ENCODE results near the gene C1GALT1.
"Not testable (repeated sequence)": the region's sequence is repeated elsewhere in the genome, so short reads cannot be mapped to it uniquely, and the experiment has no call there.

C1GALT1 gene

DNA sequence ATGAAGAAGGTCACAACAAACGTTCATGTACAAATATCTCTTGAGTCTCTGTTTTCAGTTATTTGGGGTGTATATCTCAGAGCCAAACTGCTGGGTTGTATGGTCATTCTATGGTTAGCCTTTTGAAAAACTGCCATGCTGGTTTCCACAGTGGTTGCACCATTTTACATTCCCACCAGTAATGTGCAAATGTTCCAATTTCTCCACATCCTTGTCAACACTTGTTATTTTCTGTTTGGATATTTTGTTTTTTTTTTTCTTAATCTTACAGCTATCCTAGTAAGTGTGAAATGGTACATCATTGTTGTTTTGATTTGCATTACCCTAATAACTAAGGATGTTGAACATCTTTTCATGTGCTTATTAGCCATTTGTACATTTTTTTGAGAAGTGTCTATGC is 13.0 kb upstream of the C1GALT1 start:
- DNase-seq (ENCODE audit: low spot score): no peak

DNA sequence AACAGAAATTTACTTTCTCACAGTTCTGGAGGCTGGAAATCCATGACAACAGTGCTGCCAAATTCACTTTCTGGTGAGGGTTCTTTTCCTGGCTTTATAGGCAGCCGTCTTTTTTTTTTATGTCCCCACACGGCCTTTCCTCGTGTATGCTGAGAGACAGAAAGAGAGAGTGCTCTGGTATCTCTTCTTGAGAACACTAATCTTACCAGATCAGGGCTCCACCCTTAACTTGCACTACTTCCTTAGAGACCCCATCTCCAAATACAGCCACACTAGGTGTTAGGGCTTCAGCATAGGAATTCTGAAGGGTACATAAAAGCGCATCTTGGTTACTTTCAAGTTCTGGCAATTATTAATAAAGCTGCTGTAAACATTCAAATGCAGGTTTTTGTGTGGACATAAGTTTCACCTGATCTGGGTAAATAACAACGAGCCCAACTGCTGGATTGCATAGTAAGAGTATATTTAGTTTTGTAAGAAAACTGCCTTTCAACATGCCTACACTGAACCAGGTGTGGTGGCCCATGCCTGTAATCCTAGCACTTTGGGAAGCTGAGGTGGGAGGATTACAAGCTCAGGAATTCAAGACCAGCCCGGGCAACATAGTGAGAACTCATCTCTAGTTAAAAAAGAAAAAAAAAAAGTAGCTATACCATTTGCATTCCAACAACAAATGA is 8.2 kb upstream of the C1GALT1 start:
- no peak for DNase-seq (ENCODE audit: low spot score)

GRCh38 chr7:7175075-7175695 is 7.2 kb upstream of the C1GALT1 start:
- no peak for DNase-seq (ENCODE audit: low spot score)

- peak; percentile 74 for DNase-seq (ENCODE audit: low spot score)
These were observed 5.8 kb upstream of the C1GALT1 start for GRCh38 chr7:7176406-7177043.

DNA sequence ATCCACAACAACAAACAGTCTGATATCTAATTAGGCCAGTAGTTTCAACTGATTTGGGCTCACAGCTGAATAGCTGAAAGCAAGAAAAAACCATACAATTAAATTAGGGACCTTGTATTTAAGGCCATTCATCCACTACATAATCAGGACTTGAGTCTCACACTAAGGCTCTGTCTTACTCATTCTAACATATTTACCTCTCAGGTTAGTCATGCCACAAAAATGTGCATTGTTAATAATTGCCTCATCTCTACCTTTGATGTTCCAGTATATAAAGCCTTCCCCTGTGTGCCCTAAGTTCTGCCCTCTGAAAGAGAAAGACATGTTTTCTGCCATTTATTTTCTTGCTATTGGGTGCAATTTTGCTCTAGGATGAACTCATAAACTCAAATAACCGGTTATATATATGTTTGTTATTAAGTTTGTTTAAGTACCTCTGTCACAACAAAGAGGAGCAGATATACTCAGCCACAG is 5.3 kb upstream of the C1GALT1 start:
- peak; percentile 9 for DNase-seq (ENCODE audit: low spot score)

- DNase-seq (ENCODE audit: low spot score): no peak
These were observed 4.3 kb upstream of the C1GALT1 start for GRCh38 chr7:7178081-7178480.

DNA sequence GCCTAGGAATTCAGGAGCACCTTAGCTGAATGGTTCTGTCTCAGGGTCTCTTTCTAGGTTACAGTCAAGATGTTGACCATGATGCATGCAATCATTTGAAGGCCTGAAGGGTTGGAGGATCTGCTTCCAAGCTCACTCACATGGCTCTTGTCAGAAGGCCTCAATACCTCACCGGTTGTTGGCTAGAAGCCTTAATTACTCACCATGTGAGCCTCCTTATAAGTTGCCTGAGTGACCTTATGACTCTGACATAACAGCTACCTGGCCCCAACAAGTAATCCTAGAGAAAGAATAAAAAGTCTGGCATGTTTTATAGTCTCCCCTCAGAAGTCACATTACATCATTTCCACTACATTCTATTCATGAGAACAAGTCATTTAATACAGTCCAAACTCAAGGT is 3.4 kb upstream of the C1GALT1 start:
- DNase-seq (ENCODE audit: low spot score): no peak

- no peak for DNase-seq (ENCODE audit: low spot score)
These were observed 1.5 kb upstream of the C1GALT1 start for GRCh38 chr7:7180725-7181449.

DNA sequence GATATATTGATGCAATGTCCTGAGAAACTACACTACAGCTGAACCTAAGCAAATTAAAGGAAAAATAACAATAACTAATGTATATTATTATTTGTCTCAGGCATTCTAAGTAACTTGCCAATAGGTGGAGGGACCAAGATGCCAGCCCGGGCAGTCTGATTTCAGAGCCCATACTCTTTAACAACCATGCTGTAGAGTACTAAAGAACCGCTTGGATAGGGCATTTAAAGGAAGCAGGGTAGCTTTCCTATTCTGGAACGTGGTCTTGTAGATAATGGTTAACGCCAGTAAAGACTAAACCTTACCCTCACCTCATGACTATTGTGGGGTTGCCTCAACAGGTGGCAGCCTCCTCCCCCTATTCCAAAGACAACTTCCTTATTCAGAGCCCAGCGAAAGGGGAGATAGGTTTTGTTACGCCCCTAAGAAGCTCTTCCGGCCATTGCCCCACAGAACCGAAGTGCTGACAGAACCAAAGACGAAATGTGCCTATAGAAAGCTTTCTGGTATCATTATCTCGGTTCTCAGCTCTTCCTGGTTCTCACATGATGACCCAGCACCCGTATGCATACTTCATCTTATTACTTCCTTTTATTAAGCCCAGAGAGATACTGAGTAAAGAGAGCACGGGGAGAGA is 707 bp upstream of the C1GALT1 start:
- peak; percentile 16 for DNase-seq (ENCODE audit: low spot score)

DNA sequence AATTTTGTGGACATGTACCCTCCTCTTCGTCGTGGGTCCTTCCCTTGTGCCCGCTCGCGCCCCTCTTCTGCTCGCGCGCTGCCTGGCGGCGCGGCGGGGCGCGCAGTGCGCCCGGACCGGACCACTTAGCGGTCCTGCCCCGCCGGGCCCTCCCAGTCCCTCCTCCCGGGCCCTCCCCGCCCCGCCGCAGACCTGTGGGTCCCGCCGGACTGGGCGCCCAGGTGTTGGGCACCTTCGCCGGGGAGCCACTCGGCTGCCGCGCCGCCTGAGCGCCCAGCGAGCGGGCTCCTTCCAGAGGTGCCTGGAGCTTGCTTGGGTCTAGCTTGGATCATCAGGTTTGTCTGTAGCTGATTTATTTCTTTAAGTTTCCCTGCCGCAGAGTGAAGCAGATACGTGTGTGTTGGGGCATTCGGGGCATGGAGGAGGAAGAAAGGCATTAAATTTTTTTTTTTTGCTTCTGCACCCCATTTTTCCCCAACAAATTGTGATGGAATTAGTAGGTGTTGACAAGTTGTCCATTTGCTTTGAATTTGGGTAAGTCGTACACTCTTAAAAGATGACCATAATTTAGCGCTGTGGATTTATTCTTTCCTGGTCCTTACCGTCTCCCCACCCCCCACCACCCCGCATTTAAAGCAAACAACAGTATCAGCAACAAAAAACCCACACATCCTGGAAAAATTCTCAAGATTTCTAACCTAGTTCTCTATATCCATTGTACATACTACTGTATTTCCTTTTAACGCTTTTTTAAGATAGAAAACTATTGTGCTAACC is 905 bp downstream of the C1GALT1 start:
- peak; percentile 54 for DNase-seq (ENCODE audit: low spot score)

DNA sequence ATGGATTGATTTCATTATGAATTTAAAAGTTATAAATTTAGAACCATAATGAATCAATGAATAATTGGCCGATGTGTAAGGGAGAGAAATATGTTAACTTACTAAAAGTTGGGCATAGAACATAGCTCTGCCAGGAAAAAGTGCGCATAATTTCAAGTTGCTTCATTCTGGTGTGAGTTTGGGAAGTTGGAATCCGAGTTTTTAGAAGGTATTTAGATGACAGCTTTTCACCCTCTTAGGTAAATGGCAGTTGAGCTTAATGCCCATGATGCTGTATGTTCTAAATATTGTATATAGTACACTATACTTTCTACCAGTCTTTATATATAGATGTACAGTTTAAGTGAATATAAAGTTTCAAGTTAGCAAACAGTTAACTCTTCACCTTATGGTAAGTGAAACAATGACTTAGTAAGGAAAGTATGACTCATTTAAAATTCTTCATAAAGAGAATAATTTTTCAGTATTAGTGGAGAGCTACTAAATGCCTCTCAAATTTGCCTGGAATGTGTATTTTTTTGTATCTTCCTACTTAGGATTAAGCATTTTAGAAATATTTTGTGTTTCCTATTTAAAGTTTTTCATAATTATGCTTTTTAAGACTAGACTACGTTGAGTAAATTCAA is 1.6 kb downstream of the C1GALT1 start:
- DNase-seq (ENCODE audit: low spot score): no peak

DNA sequence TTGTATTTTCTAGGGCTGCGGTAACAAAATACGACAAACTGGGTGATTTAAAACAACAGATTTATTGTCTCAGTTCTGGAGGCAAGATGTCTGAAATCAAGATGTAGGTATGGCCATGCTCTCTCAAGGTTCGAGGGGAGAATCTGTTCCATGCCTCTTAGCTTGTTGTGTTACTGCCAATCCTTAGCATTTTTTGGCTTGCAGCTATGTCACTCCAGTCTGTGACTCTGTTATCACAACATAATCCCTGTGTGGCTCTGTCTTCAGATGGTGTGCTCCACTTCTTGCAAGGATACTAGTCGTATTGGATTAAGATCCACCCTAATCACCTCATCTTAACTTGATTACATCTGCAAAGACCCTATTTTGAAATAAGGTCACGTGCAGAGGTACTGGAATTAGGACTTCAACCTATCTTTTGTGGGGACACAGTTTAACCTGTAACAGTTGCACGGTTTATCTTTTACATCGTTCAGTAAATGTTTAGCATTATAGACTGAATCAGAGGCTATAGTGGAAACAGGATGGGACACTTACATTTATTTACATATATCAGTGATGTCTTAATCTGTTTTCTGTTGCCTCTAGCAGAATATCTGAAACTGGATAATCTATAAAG is 3.1 kb downstream of the C1GALT1 start:
- DNase-seq (ENCODE audit: low spot score): no peak

GRCh38 chr7:7188091-7188490 is 5.7 kb downstream of the C1GALT1 start:
- DNase-seq (ENCODE audit: low spot score): no peak

GRCh38 chr7:7188742-7189141 is 6.4 kb downstream of the C1GALT1 start:
- no peak for DNase-seq (ENCODE audit: low spot score)

DNA sequence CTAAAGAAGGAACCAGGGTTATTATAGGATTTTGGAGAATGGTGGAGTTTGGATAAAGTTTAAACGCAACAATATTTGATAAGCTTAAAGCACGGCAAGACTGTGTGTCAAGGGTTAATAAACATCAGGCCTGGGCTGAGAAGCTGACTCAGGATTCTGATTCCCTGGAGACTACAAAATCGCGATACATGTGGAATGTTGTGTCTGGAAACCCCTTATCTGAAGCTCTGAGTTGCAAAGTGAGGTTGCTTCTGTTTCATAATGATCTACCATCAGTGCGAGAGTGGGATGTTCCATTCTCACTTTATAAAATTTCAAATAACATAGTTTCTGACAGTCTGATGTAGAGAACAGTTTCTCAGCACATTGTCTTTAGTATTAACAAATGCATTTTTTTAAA is 7.8 kb downstream of the C1GALT1 start:
- DNase-seq (ENCODE audit: low spot score): peak; percentile 9

DNA sequence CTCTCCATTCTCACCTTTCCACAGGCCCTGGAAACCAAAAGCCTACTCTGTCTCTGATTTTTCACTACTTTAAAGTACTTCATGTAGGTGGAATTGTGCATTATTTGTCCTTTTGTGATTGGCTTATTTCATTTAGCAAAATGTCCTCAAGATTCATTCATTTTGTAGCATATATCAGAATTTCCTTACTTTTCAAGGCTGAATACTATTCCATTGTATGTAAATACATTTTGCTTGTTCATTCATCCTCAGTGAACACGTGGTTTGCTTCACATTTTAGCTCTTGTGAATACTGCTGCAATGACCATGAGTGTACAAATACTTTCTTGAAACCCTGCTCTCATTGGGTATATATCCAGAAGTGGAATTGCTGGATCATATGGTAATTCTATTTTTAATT is 8.8 kb downstream of the C1GALT1 start:
- DNase-seq (ENCODE audit: low spot score): no peak

DNA sequence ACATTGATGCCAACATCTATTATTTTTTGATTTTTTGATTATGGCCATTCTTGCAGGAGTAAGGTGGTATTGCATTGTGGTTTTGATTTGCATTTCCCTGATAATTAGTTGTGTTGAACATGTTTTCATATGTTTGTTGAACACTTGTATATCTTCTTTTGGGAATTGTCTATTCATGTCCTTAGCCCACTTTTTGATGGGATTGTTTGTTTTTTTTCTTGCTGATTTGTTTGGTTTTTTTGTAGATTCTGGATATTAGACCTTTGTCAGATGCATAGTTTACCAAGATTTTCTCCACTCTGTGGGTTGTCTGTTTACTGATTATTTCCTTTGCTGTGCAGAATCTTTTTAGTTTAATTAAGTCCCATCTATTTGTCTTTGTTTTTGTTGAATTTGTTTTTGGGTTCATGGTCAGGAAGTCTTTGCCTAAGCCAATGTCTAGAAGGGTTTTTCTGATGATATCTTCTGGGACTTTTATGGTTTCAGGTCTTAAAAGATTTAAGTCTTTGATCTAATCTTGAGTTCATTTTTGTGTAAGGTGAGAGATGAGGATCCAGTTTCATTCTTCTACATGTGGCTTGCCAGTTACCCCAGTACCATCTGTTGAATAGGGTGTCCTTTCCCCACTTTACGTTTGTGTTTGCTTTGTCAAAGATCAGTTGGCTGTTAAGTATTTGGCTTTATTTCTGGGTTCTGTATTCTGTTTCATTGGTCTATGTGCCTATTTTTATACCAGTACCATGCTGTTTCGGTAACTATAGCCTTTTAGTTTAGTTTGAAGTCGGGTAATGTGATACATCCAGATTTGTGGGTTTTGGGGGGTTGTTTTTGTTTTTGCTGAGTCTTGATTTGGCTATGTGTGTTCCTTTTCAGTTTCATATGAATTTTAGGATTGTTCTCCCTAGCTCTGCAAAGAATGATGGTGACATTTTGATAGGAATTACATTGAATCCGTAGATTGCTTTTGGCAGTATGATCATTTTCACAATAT is 10.7 kb downstream of the C1GALT1 start:
- not testable (repeated sequence) for DNase-seq (ENCODE audit: low spot score)

DNA sequence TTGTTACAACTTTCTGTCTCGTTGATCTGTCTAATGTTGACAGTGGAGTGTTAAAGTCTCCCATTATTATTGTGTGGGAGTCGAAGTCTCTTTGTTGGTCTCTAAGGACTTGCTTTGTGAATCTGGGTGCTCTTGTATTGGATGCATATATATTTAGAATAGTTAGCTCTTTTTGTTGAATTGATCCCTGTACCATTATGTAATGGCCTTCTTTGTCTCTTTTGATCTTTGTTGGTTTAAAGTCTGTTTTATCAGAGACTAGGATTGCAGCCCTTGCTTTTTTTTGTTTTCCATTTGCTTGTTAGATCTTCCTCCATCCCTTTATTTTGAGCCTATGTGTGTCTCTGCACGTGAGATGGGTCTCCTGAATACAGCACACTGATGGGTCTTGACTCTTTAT is 17.2 kb downstream of the C1GALT1 start:
- not testable (repeated sequence) for DNase-seq (ENCODE audit: low spot score)

DNA sequence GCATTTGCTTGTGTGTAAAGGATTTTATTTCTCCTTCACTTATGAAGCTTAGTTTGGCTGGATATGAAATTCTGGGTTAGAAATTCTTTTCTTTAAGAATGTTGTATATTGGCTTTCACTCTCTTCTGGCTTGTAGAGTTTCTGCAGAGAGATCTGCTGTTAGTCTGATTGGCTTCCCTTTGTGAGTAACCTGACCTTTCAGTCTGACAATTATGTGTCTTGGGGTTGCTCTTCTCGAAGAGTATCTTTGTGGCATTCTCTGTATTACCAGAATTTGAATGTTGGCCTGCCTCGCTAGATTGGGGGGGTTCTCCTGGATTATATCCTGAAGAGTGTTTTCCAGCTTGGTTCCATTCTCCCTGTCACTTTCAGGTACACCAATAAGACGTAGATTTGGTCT is 17.9 kb downstream of the C1GALT1 start:
- not testable (repeated sequence) for DNase-seq (ENCODE audit: low spot score)

All from AG20443 (cell line).